ENCODE measurements around the gene DYRK1A. TPM values are rescaled to one million over a fixed set of nuclear protein-coding genes. Genes with fewer than 3 reads are reported as not detected.

Gene DYRK1A
- total RNA-seq, 2 donors from 2014 or later: 83.5 to 90.1 TPM

DNA sequence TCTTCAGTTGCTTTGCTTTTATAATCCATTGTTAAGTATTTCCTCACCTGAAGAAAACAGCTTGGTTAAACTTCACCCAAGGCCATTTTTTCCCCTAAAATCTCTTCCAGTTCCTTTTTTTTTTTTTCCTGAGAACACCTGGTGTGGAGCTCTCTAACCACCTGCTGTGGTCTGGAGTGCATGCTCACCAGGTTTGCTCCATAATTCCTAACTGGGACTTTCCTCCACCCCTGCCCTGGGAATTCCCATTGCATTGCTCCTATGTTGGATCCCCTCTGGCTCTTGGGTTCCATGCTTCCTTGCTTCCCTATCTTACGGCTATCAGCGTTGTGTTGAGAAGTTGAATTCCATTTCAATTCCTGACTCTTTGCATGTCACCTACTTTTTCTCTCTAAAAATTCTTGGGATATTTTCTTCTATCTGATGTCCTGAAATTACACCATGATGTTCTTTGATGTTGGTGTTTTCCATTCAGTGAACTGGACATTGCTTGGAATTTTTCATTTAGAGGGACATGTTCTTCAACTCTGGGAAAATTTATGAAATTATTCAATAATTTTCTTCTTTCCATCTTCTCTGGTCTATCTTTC lies 19.6 kb upstream of the DYRK1A start:
- peaks cover 28% of the 10 kb centered on the region for H3K36me3 Mint-ChIP-seq
- no peaks in the 10 kb centered on the region for H3K4me1 Mint-ChIP-seq (ENCODE audit: low read depth in 2 of 2)
- no peak overlapping the region for H3K4me3 Mint-ChIP-seq
- no peak overlapping the region for H3K27ac Mint-ChIP-seq
- peaks cover 6% of the 10 kb centered on the region for H3K9me3 Mint-ChIP-seq
- H3K27me3 Mint-ChIP-seq: peaks cover 4 to 16% of the 10 kb centered on the region in 2 donors
- no peak for DNase-seq (ENCODE audit: low spot score)
- no peak for ATAC-seq

GRCh38 chr21:37348664-37349063 lies 17.9 kb upstream of the DYRK1A start:
- H3K4me1 Mint-ChIP-seq (ENCODE audit: low read depth in 2 of 2): no peaks in the 10 kb centered on the region
- ATAC-seq: no peak
- peaks cover 8 to 25% of the 10 kb centered on the region in 2 donors for H3K27me3 Mint-ChIP-seq

GRCh38 chr21:37350472-37350871 lies 16.1 kb upstream of the DYRK1A start:
- DNase-seq (ENCODE audit: low spot score) (no peak), ATAC-seq (no peak)
- Mint-ChIP-seq H3K27ac (no peak overlapping the region), H3K4me1 (ENCODE audit: low read depth in 2 of 2) (no peaks in the 10 kb centered on the region), H3K36me3 (peaks cover 28% of the 10 kb centered on the region), H3K4me3 (no peak overlapping the region), H3K27me3 (peaks cover 14 to 37% of the 10 kb centered on the region in 2 donors), H3K9me3 (peaks cover 6% of the 10 kb centered on the region)

More at GRCh38 chr21:37348664-37349063, 17.9 kb upstream of the DYRK1A start:
- no peak overlapping the region for H3K27ac Mint-ChIP-seq
- no peak for DNase-seq (ENCODE audit: low spot score)
- H3K9me3 Mint-ChIP-seq: peaks cover 6% of the 10 kb centered on the region
- H3K4me3 Mint-ChIP-seq: no peak overlapping the region
- H3K36me3 Mint-ChIP-seq: peaks cover 28% of the 10 kb centered on the region

GRCh38 chr21:37356706-37357105 lies 9.9 kb upstream of the DYRK1A start:
- ATAC-seq (no peak), DNase-seq (ENCODE audit: low spot score) (no peak)
- Mint-ChIP-seq H3K9me3 (no peaks in the 10 kb centered on the region), H3K4me3 (no peak overlapping the region), H3K27me3 (peaks cover 19 to 29% of the 10 kb centered on the region in 2 donors), H3K27ac (no peak overlapping the region), H3K36me3 (peaks cover 2% of the 10 kb centered on the region), H3K4me1 (ENCODE audit: low read depth in 2 of 2) (peaks cover 0 to 14% of the 10 kb centered on the region in 2 donors)

DNA sequence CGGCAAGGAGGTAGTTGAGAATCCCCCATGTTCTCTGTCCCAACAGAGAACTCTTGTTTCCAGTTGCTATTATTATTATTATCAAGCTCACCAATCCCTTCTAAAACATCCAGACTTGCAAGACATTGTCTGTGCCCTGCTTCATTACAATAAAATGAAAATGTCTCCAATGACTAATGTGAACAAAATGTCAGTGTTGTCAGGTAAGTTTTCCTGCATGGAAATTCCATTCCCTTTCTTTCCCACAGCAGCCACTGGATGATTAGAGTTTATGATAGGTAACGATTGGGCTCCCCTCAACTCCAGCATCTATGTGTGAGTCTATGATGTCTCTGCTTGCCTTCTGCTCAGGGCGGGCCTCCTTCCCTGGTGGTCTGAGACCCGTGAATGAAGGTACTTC lies 8.9 kb upstream of the DYRK1A start:
- Mint-ChIP-seq H3K36me3 (no peaks in the 10 kb centered on the region), H3K27ac (peak overlapping the region in 1 of 2 donors; percentile 51), H3K4me3 (no peak overlapping the region), H3K9me3 (no peaks in the 10 kb centered on the region), H3K4me1 (ENCODE audit: low read depth in 2 of 2) (peaks cover 0 to 14% of the 10 kb centered on the region in 2 donors), H3K27me3 (peaks cover 19 to 26% of the 10 kb centered on the region in 2 donors)
- DNase-seq (ENCODE audit: low spot score) (no peak), ATAC-seq (no peak)

- ATAC-seq: no peak
- H3K27ac Mint-ChIP-seq: peak overlapping the region in 1 of 2 donors; percentile 51
- peaks cover 18 to 21% of the 10 kb centered on the region in 2 donors for H3K27me3 Mint-ChIP-seq
- H3K4me3 Mint-ChIP-seq: no peak overlapping the region
- no peaks in the 10 kb centered on the region for H3K36me3 Mint-ChIP-seq
- DNase-seq (ENCODE audit: low spot score): no peak
- H3K9me3 Mint-ChIP-seq: no peaks in the 10 kb centered on the region
- peaks cover 0 to 14% of the 10 kb centered on the region in 2 donors for H3K4me1 Mint-ChIP-seq (ENCODE audit: low read depth in 2 of 2)
Observed at GRCh38 chr21:37358397-37358796, 8.2 kb upstream of the DYRK1A start.

DNA sequence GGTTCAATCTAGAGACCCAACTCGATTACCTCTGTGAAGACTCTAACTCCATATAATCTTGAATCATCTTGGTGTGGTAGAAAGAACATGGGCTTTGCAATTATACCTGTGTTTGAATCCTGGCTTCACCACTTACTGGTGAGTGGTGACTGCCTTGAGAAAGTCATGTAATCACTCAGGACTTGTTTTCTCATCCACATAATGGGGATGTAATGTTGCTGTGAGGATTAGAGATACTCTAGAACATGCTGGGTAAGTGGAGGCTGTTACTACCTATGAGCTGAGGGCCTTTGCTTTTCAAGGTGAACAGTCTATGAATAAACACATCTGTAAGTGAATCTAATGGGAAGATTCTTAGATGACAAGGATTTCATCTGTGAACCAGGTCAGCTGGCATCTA lies 2.6 kb upstream of the DYRK1A start:
- Mint-ChIP-seq H3K27me3 (no peaks in the 10 kb centered on the region), H3K27ac (peak overlapping the region in 1 of 2 donors; percentile 96), H3K36me3 (peaks cover 6% of the 10 kb centered on the region), H3K4me1 (ENCODE audit: low read depth in 2 of 2) (peaks cover 16 to 23% of the 10 kb centered on the region in 2 donors), H3K4me3 (peak overlapping the region; percentile 15), H3K9me3 (no peaks in the 10 kb centered on the region)
- ATAC-seq (no peak), DNase-seq (ENCODE audit: low spot score) (no peak)

- ATAC-seq (no peak), DNase-seq (ENCODE audit: low spot score) (no peak)
- H3K4me3 Mint-ChIP-seq: peak overlapping the region; percentile 96
- H3K9me3 Mint-ChIP-seq: no peaks in the 10 kb centered on the region
- peak overlapping the region; percentile 94 to 96 for H3K27ac Mint-ChIP-seq
- peaks cover 21 to 31% of the 10 kb centered on the region in 2 donors for H3K4me1 Mint-ChIP-seq (ENCODE audit: low read depth in 2 of 2)
- no peaks in the 10 kb centered on the region for H3K27me3 Mint-ChIP-seq
- peaks cover 6% of the 10 kb centered on the region for H3K36me3 Mint-ChIP-seq
Observed at GRCh38 chr21:37364722-37365121, 1.9 kb upstream of the DYRK1A start.

- no peaks in the 10 kb centered on the region for H3K27me3 Mint-ChIP-seq
- H3K36me3 Mint-ChIP-seq: peaks cover 6% of the 10 kb centered on the region
- ATAC-seq (peak; percentile 77 to 82), DNase-seq (ENCODE audit: low spot score) (peak; percentile 73)
- H3K4me1 Mint-ChIP-seq (ENCODE audit: low read depth in 2 of 2): peaks cover 31 to 42% of the 10 kb centered on the region in 2 donors
- no peaks in the 10 kb centered on the region for H3K9me3 Mint-ChIP-seq
- H3K27ac Mint-ChIP-seq: peak overlapping the region; percentile 98
- H3K4me3 Mint-ChIP-seq: peak overlapping the region; percentile 99
Observed at GRCh38 chr21:37365517-37366481, 774 bp upstream of the DYRK1A start.

DNA sequence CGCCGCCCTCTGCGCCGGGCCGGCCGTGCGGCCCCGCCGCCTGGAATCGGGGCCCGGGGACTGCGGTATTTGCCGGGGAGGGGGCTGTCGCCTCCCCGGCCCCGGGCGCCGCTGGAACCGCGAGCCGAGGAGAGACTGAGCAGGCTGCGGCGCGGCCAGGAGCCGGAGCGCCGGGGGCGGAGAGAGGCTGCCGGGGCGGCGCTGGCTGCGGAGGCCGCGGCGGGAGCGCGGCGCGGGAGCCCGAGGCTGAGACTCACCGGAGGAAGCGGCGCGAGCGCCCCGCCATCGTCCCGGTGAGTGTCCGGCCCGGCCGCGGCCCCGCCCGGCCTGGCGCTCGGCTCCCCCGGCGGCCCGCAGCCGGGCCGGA lies 746 bp downstream of the DYRK1A start:
- H3K4me3 Mint-ChIP-seq: peak overlapping the region; percentile 99
- H3K4me1 Mint-ChIP-seq (ENCODE audit: low read depth in 2 of 2): peaks cover 39 to 51% of the 10 kb centered on the region in 2 donors
- peak in 1 of 2 donors; percentile 0 for ATAC-seq
- no peaks in the 10 kb centered on the region for H3K9me3 Mint-ChIP-seq
- no peak for DNase-seq (ENCODE audit: low spot score)
- H3K27ac Mint-ChIP-seq: peak overlapping the region; percentile 98
- H3K36me3 Mint-ChIP-seq: peaks cover 6% of the 10 kb centered on the region
- no peaks in the 10 kb centered on the region for H3K27me3 Mint-ChIP-seq

- ATAC-seq: peak in 1 of 2 donors; percentile 2
- peaks cover 44 to 57% of the 10 kb centered on the region in 2 donors for H3K4me1 Mint-ChIP-seq (ENCODE audit: low read depth in 2 of 2)
- peaks cover 6% of the 10 kb centered on the region for H3K36me3 Mint-ChIP-seq
- H3K9me3 Mint-ChIP-seq: no peaks in the 10 kb centered on the region
- H3K27ac Mint-ChIP-seq: peak overlapping the region; percentile 94 to 96
- H3K27me3 Mint-ChIP-seq: no peaks in the 10 kb centered on the region
- peak overlapping the region; percentile 88 for H3K4me3 Mint-ChIP-seq
- peak; percentile 68 for DNase-seq (ENCODE audit: low spot score)
Observed at GRCh38 chr21:37367703-37368540, 1.3 kb downstream of the DYRK1A start.

GRCh38 chr21:37368541-37369279 lies 2.1 kb downstream of the DYRK1A start:
- Mint-ChIP-seq H3K27me3 (no peaks in the 10 kb centered on the region), H3K4me1 (ENCODE audit: low read depth in 2 of 2) (peaks cover 52 to 65% of the 10 kb centered on the region in 2 donors), H3K36me3 (peaks cover 6% of the 10 kb centered on the region), H3K27ac (peak overlapping the region; percentile 94 to 96), H3K4me3 (peak overlapping the region; percentile 88), H3K9me3 (no peaks in the 10 kb centered on the region)
- DNase-seq (ENCODE audit: low spot score): no peak
- no peak for ATAC-seq
